Fibroblast of upper back skin (primary cell): ENCODE measurements around the gene OTUB1.
"Not testable (repeated sequence)": the region's sequence is repeated elsewhere in the genome, so short reads cannot be mapped to it uniquely, and the experiment has no call there.

Source experiments
- DNase-seq: peaks from one replicate; pipeline ENCODE4 v3.0.0-alpha.2; 2013

Gene OTUB1, protein sequence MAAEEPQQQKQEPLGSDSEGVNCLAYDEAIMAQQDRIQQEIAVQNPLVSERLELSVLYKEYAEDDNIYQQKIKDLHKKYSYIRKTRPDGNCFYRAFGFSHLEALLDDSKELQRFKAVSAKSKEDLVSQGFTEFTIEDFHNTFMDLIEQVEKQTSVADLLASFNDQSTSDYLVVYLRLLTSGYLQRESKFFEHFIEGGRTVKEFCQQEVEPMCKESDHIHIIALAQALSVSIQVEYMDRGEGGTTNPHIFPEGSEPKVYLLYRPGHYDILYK

DNA sequence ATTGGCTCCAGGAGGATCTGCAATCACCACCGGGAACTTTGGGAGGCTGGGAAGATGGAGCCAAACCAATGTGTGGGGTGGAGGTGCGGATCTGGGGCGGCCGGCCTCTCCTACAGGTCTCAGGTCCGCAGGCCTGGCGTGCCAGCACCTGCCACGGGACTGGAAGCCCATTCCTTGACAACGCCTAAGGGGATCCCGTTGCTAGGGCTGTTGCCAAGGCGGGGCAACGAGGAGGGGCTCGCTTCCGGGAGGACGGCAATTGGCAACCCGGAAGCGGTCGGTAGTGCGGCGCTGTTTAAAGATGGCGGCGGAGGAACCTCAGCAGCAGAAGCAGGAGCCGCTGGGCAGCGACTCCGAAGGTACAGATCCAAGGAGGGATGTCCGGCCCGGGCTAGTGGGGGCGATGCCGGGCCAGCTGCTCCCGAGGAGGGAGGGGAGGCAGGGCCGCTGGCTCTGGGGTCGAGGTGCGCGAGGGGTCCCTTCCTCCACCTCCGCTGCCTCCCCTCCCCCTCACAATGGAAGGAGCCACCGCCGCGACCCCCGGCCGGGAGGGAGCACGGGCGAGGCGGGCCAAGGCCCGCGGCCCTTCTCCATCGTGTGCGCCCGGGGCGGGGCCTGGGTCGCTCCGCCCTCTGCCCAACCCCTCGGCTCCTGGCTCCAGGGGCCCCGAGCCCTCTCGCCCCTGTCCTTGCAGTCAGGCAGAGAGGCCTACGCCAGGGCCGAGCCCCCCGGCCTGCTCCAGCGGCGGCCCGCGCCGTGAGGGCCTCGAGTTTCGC, at the start of gene OTUB1:
Gene OTUB1, plus strand, starts transcription at position 283 of the 776 bp plus-strand sequence. Its CDS starts 19 bp downstream, at position 302.
- peak; percentile 86 for DNase-seq

DNA sequence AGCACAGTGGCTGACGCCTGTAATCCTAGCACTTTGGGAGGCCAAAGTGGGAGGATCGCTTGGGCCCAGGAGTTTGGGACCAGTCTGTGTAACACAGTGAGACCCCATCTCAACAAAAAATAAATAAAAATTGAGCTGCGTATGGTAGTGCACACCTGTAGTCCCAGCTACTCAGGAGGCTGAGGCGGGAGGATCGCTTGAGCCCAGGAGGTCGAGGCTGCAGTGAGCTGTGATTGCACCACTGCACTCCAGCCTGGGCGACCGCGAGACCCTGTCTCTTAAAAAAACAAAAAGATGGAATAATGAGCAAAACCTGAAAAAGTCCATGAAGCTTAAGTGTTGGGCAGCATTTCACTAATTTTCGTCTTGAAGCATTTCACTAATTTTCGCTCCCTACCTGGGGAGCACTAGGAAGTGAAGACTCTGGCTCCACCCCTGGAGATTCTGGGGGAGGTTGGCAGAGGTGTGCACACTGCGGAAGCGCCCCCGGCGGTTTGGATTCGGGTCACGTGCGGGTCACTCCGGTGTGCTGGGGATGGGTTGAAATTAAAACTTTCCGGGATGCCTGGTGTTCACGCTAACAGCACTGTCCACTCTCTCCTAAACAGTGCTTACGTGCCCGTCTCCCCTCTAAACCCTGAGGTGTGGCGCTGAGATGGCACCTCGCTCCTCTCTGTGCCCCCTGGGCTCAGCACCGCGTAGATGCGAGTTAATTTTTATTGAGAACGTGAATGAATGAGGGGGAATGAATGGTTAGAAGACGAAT, 48.3 kb upstream of the OTUB1 start:
- DNase-seq: no peak

DNA sequence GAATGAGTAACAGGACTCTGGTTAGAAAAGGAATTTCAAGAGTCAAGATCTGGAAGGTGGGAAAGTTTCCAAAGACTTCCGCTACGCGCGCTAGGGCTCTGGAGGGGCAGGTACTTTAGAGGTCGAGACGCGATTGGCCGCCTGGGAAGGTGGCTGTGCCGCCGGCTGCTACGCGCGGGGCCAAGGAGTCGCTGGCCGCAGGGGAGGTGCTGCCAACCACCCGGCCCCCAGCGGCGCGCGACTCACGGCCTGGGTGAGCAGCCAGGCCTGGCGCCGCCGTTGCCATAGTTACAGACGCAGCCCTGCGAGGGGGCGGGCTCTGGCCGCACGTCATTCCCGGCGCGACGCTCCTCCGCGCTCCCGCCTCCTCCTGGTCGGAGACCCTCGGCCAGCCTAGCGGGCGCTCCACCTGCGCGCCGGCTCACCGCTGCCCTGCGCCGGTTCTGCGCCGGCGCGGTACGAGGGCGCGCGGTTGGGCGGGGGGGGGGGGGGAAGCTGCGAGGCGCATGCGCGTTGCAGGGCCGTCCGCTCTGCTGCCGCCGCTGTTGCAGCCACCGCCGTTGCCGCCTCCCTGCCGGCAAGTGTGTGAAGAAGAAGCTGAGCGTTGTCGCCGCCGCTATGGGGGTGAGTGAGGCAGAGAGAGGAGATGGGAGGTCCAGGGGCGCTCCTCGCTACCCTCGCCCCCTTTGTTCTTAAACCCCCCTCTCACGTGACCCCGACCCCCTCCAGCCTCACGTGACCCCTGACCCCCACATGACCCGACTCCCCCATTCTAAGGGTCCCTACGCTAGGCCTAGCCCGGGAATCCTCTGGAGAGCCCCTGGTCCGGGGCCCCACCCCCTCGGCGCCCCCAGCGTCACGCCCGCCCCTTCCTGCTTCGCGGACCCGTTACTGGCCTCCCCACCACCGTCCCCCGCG, 47.5 kb upstream of the OTUB1 start, which contains the start of gene NAA40:
Gene NAA40, plus strand, starts transcription at position 524 of the 918 bp plus-strand sequence. Its CDS starts 95 bp downstream, at position 619.
- DNase-seq: peak; percentile 93

DNA sequence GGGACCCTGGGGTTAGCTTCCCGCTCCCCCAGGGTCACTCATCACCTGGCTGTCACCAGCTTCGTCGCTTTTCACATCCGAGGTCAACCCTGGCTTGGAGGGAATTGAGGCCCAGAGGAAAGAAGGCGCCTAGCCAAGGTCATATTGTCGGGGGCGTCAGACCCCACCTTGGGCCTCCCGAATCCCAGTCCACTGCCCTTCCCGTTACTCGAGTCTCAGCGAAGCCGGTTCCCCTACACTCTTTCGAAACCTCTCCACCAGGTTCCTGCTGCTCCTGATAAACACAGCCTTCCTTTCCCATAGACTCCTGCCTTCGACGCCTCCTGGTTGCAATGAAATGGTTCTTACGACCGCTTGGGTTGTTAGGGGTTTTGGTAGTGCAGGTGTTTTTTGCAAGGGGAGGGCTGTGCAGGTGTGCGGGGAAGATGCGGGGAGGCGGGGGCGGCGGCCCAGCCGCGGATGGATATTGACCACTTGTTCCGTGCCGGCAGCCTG, 46.8 kb upstream of the OTUB1 start:
- no peak for DNase-seq

GRCh38 chr11:63940786-63941185, 45.5 kb upstream of the OTUB1 start:
- no peak for DNase-seq

GRCh38 chr11:63941901-63942300, 44.3 kb upstream of the OTUB1 start:
- DNase-seq: no peak

GRCh38 chr11:63942803-63943202, 43.4 kb upstream of the OTUB1 start:
- no peak for DNase-seq

- DNase-seq: no peak
Observed at GRCh38 chr11:63944987-63945386, 41.3 kb upstream of the OTUB1 start.

- peak; percentile 77 for DNase-seq
Observed at GRCh38 chr11:63945477-63946163, 40.6 kb upstream of the OTUB1 start.

GRCh38 chr11:63951779-63952536, 34.3 kb upstream of the OTUB1 start:
- no peak for DNase-seq

DNA sequence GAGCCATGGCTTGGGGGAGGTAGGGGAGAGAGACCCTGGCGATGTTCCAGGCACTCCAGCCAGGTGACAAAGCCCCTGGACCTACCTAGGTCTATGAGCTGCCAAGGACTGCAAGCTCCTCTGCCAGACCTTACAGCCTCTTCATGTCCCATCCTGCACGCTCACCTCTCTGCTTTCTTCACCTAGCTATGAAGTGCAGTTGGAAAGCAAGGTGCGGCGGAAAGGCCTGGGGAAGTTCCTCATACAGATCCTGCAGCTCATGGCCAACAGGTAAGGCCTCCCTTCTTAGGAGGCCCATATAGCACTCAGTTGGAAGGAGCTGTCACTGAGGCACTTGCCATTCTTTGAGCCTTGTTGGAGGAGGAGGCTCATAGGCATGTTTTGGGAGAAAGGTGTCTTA, 33.7 kb upstream of the OTUB1 start:
- DNase-seq: no peak

GRCh38 chr11:63958008-63958407, 28.2 kb upstream of the OTUB1 start:
- DNase-seq: no peak

GRCh38 chr11:63961608-63962412, 24.4 kb upstream of the OTUB1 start:
- DNase-seq: peak; percentile 42

DNA sequence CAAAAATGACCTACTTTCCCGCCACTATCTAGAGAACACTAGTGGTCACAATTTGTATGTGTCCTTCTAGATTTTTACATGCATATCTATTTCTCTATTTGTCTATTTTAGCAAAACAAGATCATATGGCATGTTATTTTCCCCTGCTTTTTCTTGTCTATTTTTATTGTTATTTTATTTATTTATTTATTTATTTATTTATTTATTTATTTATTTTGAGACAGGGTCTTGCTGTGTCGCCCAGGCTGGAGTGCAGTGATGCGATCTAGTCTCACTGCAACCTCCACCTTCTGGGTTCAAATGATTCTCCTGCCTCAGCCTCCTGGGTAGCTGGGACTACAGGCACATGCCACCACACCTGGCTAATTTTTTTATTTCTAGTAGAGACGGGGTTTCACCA, 22.3 kb upstream of the OTUB1 start:
- DNase-seq: not testable (repeated sequence)

- DNase-seq: no peak
Observed at GRCh38 chr11:63966444-63966843, 19.8 kb upstream of the OTUB1 start.

GRCh38 chr11:63969461-63969860, 16.8 kb upstream of the OTUB1 start:
- DNase-seq: no peak

DNA sequence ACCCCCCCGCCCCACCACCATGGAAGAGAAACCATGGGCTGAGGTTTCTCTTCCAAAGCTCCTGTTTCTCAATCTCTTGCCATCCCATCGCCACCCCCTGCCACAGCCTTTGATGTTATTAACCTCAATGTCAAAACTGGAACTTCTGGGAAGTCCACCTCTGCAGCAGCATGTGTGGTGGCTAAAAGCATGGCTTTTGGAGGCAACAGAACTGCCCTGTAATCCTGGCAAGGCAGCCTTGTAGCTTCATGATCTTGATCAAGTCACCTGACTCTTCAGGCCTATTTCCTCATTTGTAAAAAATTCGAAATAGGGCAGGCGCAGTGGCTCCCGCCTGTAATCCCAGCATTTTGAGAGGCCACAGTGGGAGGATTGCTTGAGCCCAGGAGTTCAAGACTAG, 15.3 kb upstream of the OTUB1 start:
- no peak for DNase-seq

DNA sequence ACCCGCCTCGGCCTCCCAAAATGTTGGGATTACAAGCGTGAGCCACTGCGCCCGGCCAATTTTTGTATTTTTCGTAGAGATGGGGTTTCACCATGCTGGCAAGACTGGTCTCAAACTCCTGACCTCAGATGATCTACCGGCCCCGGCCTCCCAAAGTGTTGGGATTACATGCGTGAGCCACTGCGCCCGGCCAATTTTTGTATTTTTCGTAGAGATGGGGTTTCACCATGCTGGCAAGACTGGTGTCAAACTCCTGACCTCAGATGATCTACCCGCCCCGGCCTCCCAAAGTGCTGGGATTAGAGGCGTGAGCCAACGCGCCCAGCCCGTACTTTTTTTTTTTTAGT, 12.4 kb upstream of the OTUB1 start:
- not testable (repeated sequence) for DNase-seq

- DNase-seq: peak; percentile 100
Observed at GRCh38 chr11:63974259-63975143, 11.7 kb upstream of the OTUB1 start, which contains the start of gene COX8A. Gene COX8A, plus strand, starts transcription at chr11:63974620. Its CDS starts 61 bp downstream, at chr11:63974681.
